ENCODE data around the gene KCNA2.

- no peak for TF ChIP-seq POLR2A (IDR thresholded peaks at IDR 0.05; ENCODE audit: low read depth, low read length)
- no peak for TF ChIP-seq CTCF (conservative IDR thresholded peaks at IDR 0.05; ENCODE audit: low read depth, low read length)
- no peak for TF ChIP-seq RFX5 (IDR thresholded peaks at IDR 0.05; ENCODE audit: low read depth, low read length)
- TF ChIP-seq NFE2L2 (IDR thresholded peaks at IDR 0.05; ENCODE audit: low read depth, low read length), result no peak
- no peak for TF ChIP-seq CHD1 (IDR thresholded peaks at IDR 0.05; ENCODE audit: low read depth, low read length)
- no peak for TF ChIP-seq CEBPB (IDR thresholded peaks at IDR 0.05; ENCODE audit: low read depth, low read length)
- no peak for TF ChIP-seq MAZ (IDR thresholded peaks at IDR 0.05; ENCODE audit: borderline replicate concordance, low read depth, low read length)
- no peak for TF ChIP-seq MXI1 (IDR thresholded peaks at IDR 0.05; ENCODE audit: borderline replicate concordance, low read depth, low read length)
- TF ChIP-seq RCOR1 (IDR thresholded peaks at IDR 0.05; ENCODE audit: insufficient replicate concordance, low read length), result no peak
- TF ChIP-seq BHLHE40 (IDR thresholded peaks at IDR 0.05; ENCODE audit: low read depth, low read length), result no peak
These were observed 17.2 kb downstream of the KCNA2 start for GRCh38 chr1:110588991-110589390.

Measured in IMR-90 (cell line).